Measurements from ENCODE around the gene CAPN12.

CAPN12 gene

GRCh38 chr19:38737921-38738737 is 6.1 kb downstream of the CAPN12 start:
- no peak for DNase-seq (ENCODE audit: low read depth)

- no peak for DNase-seq (ENCODE audit: low read depth)
Observed at GRCh38 chr19:38737281-38737865, 6.9 kb downstream of the CAPN12 start.

GRCh38 chr19:38736413-38737280 is 7.6 kb downstream of the CAPN12 start:
- DNase-seq (ENCODE audit: low read depth) = no peak

GRCh38 chr19:38736036-38736412 is 8.2 kb downstream of the CAPN12 start:
- no peak for DNase-seq (ENCODE audit: low read depth)

GRCh38 chr19:38735257-38735686 is 9.0 kb downstream of the CAPN12 start:
- DNase-seq (ENCODE audit: low read depth) = no peak

GRCh38 chr19:38734426-38735256 is 9.6 kb downstream of the CAPN12 start:
- no peak for DNase-seq (ENCODE audit: low read depth)

GRCh38 chr19:38734176-38734425 is 10.2 kb downstream of the CAPN12 start:
- DNase-seq (ENCODE audit: low read depth) = no peak

GRCh38 chr19:38733493-38734175 is 10.6 kb downstream of the CAPN12 start:
- no peak for DNase-seq (ENCODE audit: low read depth)

GRCh38 chr19:38733241-38733492 is 11.1 kb downstream of the CAPN12 start:
- no peak for DNase-seq (ENCODE audit: low read depth)

GRCh38 chr19:38731654-38732301 is 12.5 kb downstream of the CAPN12 start:
- no peak for DNase-seq (ENCODE audit: low read depth)

- no peak for DNase-seq (ENCODE audit: low read depth)
Observed at GRCh38 chr19:38730731-38731589, 13.3 kb downstream of the CAPN12 start.

- DNase-seq (ENCODE audit: low read depth) = no peak
Observed at GRCh38 chr19:38730470-38730730, 13.9 kb downstream of the CAPN12 start.

- DNase-seq (ENCODE audit: low read depth) = peak; percentile 66
Observed at GRCh38 chr19:38729653-38730469, 14.4 kb downstream of the CAPN12 start.

- no peak for DNase-seq (ENCODE audit: low read depth)
Observed at GRCh38 chr19:38728752-38729541, 15.3 kb downstream of the CAPN12 start.

- no peak for DNase-seq (ENCODE audit: low read depth)
Observed at GRCh38 chr19:38727868-38728660, 16.2 kb downstream of the CAPN12 start.

GRCh38 chr19:38727306-38727867 is 16.9 kb downstream of the CAPN12 start:
- DNase-seq (ENCODE audit: low read depth) = no peak

- DNase-seq (ENCODE audit: low read depth) = no peak
Observed at GRCh38 chr19:38726761-38727301, 17.4 kb downstream of the CAPN12 start.
